ENCODE data around the gene KIAA1328.
"Not testable (repeated sequence)": the region's sequence is repeated elsewhere in the genome, so short reads cannot be mapped to it uniquely, and the experiment has no call there.

The KIAA1328 gene

DNA sequence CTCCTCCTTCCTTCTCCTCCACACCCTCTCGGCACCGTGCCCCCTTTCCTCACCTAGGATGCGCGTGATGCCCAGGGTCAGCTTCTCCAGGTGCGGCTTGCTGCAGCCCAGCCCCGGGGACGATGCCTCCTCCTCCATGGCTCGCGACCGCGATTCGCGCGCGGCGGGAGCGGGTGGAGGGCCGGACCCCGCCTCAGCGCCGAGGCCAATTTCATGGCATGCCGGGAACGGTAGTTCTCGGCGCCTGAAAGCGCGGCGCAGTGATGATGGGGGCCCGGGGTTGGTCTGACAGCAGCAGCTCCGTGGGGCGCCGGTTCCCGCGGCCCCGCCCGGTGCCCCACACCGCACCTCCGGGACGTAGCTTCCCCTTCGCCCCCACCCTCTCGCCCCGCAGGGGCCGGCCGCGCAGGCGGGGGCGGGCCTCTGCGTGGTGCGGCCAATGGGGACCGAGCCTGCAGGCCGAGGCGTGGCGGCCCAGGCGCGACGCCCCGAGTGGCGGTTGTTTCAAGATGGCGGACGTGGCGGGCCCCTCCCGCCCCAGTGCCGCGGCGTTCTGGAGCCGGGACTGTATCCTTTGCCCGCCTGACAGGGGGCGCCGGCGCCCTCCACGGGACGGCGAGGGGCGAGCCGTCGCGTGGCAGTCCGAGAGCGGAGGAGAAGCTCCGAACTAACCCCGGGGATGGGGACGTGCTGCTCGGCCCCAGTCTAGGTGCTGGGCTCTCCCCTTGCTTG is at the start of gene KIAA1328, which contains the start of gene TPGS2:
KIAA1328 (plus strand) TSS at position 498 of the 732 bp plus-strand sequence; CDS start at position 510, 12 bp downstream.
TPGS2 (minus strand) TSS at position 373 of the 732 bp plus-strand sequence; CDS start at position 138, 235 bp downstream.
- DNase-seq (ENCODE audit: low read depth in 1 of 2, low spot score in 1 of 2), result peak; percentile 69 to 81

DNA sequence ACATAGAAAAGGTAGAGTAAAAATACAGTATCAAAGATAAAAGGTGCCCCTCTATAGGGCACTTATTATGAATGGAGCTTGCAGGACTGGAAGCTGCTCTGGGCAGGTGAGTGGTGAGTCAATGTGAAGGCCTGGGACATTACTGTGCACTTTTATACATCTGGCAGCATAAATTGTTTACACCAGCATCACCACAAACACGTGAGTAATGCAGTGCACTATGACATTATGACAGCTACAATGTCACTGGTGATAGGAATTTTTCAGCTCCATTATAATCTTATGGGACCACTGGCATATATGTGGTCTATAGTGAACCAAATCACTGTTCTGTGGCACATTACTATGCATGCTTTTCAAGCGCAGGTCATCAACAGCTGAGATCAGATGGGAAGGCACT is 48.2 kb upstream of the KIAA1328 start:
- DNase-seq (ENCODE audit: low read depth in 1 of 2, low spot score in 1 of 2), result no peak

DNA sequence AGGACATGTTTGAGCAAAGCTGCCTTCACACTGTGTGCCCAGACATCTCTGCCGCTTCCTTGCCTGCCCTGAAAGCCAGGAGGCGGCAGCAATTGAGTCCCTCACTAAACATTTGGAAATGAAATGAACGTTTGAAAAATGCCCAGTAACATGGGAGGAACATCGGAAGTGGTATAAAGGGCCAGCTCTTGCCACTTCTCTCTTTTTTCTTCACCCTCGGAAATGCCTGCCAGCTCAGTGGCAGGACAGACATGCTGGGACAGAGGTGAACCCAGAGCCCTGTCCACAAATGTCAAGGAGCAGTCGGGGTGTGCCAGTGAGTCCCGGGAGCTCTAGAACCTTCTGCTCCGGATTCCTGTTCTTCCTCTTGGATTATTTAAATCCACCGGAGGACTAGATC is 46.2 kb upstream of the KIAA1328 start:
- no peak for DNase-seq (ENCODE audit: low read depth in 1 of 2, low spot score in 1 of 2)

DNA sequence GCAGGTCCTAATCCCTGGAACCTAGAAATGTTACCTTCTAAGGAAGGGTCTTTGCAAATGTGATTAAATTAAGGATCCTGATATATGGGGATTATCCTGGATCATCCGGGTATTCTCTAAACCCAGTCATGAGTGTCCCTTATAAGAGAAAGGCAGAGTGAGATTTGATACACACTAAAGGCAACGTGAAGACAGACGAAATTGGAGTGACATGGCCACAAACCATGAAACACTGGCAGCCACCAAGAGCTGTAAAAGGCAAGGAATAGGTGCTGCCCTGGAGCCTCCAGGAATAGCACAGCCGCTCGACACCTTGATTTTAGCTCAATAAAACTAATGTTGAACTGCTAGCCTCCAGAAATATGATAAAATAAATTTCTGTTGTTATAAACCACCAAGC is 45.1 kb upstream of the KIAA1328 start:
- DNase-seq (ENCODE audit: low read depth in 1 of 2, low spot score in 1 of 2), result no peak

DNA sequence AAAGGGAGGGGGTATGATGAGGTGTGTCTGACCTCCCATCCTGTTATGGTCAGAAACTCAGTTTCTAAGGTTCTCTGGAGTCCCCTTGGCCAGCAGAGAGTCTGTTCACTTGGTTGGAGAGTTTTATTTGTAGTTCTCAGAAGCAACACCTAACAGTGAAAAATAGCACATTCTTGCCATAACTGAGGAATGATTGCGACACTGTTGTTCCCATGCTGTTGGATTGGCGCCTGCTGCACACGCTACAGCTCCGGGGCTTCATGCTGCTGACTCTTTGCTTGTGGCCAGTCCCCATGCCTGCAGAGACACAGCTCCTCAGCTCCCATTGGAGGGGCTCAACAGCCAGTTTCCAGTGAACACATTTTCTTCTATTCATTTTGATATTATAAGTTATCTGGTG is 42.2 kb upstream of the KIAA1328 start:
- no peak for DNase-seq (ENCODE audit: low read depth in 1 of 2, low spot score in 1 of 2)

DNA sequence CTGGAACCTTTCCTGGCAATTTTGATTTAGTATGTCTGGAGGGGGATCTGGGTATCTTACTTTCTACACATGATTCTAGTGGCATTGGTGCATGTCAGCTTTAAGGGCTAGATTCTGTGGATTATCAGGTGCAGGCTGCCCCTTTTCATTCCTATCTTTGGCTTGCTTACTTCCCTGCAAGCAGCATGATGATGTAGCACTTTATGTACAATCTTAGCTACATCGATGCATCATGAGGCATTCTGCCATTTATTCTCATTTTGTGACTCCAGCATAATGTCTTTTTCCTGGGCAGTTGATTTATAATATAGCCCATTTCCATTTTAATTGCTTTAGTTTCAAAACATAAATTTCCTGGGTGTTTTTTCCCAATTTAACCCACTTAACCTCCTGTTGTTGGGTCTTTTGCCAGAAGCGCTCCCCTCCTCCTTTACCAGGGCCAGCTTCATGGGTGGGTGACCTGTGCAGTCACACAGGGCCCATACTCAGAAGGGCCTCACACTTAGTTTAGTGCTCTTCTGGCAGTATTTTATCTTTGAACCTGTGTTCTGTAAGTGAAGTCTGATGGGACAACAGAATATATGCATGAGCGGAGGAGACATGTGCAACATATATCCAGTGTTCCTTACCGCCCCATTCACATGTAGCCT is 36.2 kb upstream of the KIAA1328 start:
- no peak for DNase-seq (ENCODE audit: low read depth in 1 of 2, low spot score in 1 of 2)

DNA sequence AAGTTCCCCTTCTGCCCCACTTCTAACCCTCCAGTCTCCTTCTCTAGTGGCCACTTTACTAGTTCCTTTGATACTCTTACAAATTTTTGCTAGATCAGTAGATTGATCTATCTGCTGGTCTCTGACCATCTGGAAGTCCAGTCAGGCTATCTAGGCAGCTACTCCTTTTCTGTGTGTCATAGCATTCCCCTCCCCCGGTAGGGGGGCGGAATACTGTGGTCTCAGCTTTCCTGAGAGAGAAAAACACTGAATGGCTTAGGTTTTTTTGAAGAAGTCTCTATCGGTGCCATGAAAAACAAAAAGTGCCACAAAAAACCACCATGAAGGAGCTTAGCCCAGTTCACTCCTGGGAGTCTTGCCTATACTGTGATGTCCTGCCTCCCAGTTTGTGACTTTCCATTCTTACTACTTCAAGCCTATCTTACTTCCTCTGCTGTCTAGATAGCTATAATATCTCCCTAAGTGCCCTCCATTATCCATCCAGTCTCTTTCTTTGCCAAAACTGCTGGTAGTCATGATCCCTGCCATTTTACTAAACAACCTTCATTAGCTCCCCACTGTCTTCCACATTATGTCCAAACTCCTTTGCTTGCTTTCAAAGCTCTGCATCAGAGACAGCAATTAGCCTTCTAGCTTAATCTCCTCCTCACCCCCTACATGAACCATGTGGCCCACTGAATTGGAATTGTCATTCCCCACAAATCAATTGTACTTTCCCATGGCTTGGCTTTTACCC is 30.0 kb upstream of the KIAA1328 start:
- no peak for DNase-seq (ENCODE audit: low read depth in 1 of 2, low spot score in 1 of 2)

DNA sequence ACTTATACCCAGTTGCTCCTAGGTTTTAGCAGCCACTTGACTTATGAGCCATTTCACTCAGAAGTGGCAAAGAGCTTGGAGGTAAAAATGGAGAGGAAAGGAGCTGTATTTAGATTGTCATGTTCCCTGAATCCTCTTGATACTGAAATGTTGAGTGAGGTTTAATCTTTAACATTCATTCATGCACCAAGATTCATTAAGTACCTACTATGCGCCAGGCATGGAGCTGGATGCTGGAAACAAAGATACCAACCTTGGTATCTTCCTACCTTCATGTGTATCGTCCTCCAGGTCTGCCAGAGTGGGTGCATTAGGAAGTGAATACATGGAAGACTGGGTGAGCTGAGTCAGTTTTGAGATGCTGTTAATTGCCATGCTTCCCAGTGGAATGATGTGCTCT is 23.8 kb upstream of the KIAA1328 start:
- DNase-seq (ENCODE audit: low read depth in 1 of 2, low spot score in 1 of 2), result no peak

DNA sequence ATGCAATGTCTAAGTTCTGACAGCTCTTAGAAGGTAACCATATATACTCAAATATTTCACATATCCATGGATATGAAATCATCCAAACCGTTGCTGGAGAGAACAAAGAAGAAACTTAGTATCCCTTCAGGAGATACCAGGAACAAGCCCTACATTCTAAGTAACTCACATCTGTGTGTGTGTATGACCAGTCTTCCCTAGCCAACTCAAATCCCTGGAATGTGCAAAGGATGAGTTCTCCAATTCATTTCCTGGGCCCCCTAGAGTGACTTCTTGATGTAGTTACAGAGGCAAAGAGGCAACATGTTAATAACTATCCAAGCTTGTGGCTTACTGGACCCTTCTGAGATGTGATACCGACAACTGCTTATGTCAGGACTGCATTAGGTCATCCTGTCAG is 20.2 kb upstream of the KIAA1328 start:
- DNase-seq (ENCODE audit: low read depth in 1 of 2, low spot score in 1 of 2), result no peak

DNA sequence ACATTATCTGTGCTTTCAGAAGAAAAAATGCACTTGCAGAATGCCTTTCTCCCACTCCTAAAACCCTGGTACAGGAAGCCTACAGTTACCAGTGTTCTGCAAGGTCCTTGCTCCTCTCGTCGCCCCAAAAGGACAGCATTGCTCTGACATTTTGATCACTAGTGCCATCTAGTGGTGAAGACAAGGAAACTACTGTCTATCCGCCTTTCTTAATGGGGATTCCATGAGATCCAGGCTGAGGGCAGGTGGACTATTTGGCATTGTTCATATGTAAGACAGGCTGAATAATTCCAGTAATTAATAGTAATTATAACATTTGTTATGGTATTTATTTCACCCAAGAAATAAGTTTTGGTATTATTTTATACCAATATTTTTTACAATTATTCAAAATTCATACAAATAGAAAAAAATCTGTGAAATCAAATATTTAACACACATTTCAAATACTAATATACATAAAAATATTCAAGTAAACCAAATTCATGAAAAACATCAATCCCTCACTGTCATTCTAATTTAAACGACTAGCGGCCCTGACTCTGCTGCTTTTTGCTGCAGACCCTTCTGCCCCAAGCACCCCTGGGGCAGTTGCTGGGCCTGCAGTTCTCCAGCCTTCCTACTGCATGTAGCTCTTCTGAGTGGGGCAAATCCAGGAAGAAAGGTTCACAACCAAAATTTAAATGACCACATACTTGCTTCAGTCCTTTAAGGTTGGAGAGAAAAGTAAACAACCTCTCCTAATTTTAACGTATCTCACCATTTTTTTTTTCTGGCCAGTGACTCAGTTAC is 19.1 kb upstream of the KIAA1328 start:
- DNase-seq (ENCODE audit: low read depth in 1 of 2, low spot score in 1 of 2), result peak in 1 of 2 donors; percentile 5

DNA sequence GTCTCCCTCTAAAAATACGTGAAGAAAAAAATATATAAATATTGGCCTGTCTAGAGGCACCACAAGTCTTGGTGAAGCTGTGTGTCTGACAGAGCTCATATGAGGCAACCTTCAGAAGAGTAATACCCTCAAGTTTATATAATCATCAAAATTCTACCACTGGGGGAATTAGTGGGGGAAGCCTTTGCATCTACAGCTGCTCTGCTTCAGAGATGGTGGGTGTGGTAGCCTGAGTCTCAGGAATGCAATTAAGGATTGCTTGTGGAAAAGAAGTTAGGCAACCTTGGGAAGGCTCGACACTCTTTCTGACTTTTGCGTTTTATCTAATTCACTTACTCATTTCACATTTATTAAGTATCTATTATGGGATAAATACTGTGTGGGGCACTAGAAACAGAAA is 17.5 kb upstream of the KIAA1328 start:
- DNase-seq (ENCODE audit: low read depth in 1 of 2, low spot score in 1 of 2), result no peak

DNA sequence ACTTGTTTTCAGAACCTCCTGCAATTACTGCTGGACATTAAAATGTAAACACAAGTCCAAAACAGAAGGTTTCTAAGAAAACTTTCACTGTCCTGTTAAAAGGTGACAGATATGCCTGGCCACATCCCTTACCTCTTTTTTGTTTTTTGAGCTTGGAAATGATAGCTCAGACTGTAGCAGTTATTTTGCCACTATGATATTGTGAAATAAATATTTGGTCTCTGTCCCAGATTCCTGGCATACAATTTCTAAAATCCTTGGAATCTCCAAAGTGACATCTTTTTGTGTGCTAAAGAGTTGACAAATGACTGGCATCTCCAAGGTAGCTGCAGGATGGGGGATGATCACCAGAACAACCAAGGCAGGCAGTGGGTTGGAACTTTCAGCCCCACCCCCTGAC is 17.0 kb upstream of the KIAA1328 start:
- DNase-seq (ENCODE audit: low read depth in 1 of 2, low spot score in 1 of 2), result no peak

DNA sequence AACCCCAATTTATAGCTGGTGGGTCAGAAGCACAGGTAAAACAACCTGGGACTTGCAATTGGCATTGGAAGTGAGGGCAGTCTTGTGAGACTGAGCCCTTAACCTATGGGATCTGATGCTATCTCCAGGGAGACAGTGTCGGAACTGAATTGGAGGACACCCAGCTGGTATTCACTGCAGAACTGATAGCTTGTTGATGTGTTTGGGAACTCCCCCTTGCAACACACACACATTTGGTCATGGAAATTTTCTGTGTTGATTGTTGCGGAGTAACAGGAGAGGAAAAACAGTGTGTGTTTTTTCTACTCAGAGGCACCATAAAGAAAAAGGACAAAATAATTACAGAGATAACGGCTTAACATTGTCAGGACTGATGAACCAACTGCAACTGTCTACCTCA is 16.2 kb upstream of the KIAA1328 start:
- DNase-seq (ENCODE audit: low read depth in 1 of 2, low spot score in 1 of 2), result no peak

DNA sequence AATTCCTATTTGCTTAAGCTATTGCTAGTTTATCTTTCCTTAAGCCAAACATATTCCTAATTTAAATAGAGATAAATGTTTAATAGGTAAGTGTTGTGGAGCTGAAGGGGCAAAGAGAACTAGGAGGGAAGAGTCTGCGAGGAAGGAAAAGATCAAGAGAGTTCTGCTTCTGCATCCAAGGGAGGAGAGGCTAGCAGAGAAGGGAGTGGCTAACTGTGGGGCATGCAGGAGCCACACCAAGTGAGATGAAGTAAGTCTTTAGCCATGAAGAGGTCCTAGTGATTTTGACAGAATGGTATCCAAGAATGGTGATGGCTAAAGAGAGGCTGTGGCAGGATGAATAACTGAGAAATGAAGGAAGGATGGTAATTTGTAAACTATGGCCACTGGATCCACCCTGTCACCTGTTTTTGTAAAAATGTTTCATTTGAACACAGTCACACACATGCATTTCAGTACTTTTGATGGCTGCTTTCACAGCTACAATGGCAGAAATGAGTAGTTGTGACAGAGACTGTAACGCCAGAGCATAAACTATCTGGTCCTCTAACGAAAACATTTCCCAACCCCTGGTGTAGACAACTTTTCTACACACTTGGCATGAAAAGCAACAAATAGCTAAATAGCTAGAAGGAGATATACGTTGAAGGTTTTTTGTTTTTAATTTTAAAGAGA is 15.7 kb upstream of the KIAA1328 start:
- no peak for DNase-seq (ENCODE audit: low read depth in 1 of 2, low spot score in 1 of 2)

DNA sequence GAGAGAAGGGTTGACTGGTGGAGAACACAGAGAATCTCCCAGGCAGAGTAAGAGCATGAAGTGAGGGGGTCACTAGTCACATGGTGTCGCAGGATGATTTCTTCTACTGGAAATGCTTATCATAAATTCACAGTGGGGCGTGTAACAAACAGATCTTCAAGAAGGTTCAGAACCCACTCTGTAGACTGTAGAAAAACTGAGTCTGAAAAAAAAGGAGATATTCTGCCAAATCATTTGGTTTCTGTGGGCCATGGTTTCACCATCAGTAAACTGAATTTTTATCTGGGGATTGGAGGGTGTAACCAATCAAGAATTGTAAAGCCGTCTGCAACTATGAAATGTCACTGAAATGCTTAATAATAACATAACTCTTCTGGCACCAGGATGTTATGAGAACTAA is 15.1 kb upstream of the KIAA1328 start:
- DNase-seq (ENCODE audit: low read depth in 1 of 2, low spot score in 1 of 2), result no peak

DNA sequence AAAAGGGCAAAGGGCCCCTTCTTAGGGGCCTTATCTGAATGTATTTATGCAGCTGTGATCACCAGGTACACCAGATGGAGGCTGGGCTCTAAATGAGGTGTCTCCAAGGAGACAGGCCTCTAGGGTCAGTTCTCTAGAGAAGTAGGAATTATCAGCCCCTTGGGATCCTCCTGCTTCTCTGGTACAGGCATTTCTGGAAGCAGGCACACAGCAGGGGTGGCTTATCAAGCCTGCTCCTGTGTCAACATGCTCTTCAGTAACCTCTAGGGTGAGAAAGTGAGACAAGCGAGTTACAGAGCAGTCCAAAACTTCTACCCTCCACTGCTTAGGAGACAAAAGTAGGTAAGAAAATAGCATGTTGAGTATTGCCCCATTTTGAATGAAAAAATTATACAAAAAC is 13.9 kb upstream of the KIAA1328 start:
- no peak for DNase-seq (ENCODE audit: low read depth in 1 of 2, low spot score in 1 of 2)

DNA sequence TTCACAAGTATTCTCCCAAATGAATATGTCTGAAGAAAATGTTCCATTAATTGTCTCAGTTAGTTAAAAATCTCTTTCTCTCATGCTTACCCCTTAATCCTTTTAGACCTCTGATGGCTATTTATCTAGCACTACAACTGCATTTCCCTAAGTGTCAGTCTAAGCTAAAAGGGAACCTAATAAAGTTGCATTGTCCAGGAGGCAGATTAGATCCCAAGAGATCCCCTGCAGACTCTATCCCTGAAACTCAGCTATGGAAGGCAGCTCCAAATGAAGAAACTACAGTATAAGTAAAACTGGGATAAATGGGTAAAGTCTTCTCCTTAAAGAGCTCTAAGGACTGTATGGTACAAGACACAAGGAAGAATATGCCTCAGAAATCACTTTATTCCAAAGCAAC is 12.8 kb upstream of the KIAA1328 start:
- DNase-seq (ENCODE audit: low read depth in 1 of 2, low spot score in 1 of 2), result not testable (repeated sequence)

DNA sequence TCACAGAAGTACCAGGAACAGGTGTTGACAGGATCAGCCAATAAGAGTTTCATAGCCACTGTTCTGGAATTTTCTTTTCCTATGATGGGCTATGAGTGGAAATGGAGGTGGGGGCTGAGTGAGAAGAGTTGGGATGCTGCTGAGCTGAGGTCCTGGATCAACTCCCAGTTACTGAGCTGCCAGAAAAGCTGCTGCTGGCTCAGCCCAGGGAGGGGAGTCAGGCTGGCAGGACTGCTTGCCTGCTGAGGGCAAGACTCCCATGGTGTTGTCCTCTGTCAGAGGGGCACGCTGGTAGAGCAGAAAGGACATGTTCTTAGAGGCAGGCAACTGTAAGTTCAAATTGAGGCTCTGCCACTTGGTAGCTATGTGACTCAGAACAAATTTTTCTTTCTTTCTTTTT is 11.9 kb upstream of the KIAA1328 start:
- DNase-seq (ENCODE audit: low read depth in 1 of 2, low spot score in 1 of 2), result no peak

DNA sequence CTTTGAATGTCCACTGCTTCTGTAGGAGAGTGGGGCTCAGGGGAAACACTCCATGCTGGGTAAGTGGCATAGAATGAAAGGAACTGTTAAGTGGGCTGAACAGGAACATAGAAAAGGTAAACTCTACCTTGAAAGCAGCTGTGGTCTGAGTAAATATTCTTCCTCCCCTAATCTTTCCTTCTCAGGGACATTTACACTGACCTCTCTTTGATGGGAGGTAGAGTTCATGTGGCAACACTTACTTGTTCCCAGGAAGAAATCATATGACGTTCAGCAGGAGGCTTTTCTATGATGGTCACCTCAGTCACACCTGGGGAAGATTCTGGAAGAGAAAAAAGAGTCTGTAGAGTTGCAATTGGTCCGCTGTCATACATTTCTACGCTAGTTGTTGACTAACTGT is 10.3 kb upstream of the KIAA1328 start:
- DNase-seq (ENCODE audit: low read depth in 1 of 2, low spot score in 1 of 2), result no peak

DNA sequence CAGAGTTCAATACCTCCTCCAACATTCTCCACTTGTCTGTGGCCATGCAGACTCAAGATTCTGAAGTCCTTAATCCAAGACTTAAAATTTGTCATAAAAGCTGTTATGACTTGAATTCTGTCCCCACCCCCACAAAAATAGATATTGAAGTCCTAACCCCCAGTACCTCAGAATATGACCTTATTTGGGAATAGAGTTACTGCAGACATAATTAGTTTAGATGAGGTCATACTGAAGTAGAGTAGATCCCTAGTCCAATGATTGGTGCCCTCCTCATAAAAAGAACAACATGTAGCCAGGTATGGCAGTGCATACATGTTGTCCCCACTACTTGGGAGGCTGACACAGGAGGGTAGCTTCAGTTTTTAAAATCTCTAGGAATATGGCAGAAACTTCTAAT is 9.3 kb upstream of the KIAA1328 start:
- no peak for DNase-seq (ENCODE audit: low read depth in 1 of 2, low spot score in 1 of 2)

DNA sequence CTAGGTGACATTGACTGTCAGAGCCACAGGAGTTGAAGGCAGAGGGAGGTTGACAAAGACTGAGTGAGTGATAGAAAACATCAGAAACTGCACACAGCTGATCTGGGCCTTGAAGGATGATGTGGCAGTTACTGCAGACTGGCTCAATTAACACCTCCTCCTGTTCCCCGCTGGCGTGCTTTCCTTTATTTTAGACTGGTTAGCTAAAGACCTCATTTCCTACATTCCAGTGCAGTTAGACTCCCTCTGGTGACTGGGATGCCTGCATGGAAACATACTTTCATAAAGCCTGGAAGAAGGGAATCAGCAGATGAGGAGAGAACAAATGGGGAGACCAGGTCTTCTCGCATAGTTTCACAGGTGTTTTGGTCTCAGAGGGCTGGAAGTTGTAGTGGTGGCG is 7.2 kb upstream of the KIAA1328 start:
- no peak for DNase-seq (ENCODE audit: low read depth in 1 of 2, low spot score in 1 of 2)

Measured in activated T-helper 1 cell treated with anti-CD3 and anti-CD28 coated beads, Interleukin-2, amount 50 U/mL, for 16 hours (primary cell).